RWPE2 (cell line): Measurements from ENCODE around the gene INHBC.

Experiments
- ATAC-seq: fragments of 200-7000 bp; cut with Tn5 transposase; 3 replicates; pipeline ENCODE4 v1.9.1; 2021; ENCODE audit warnings: low read depth
- DNase-seq: peaks from one replicate; pipeline ENCODE4 v3.0.0-alpha.2; 2020; ENCODE audit warnings: low spot score
- H3K27ac ChIP-seq: fragments of 450-650 bp; 2 replicates; pipeline ENCODE4 v1.5.1; 2017; ENCODE audit warnings: mild to moderate bottlenecking; ENCODE audit not compliant: poor library complexity, severe bottlenecking
- H3K27me3 ChIP-seq: fragments of 250-450 bp; sonication (Bioruptor Pico); 2 replicates; pipeline ENCODE4 v1.5.1; 2021; ENCODE audit warnings: mild to moderate bottlenecking, moderate library complexity; ENCODE audit not compliant: insufficient read depth, poor library complexity, severe bottlenecking
- H3K36me3 ChIP-seq: fragments of 250-450 bp; sonication (Bioruptor Pico); 2 replicates; pipeline ENCODE4 v1.5.1; 2020; ENCODE audit warnings: low read depth, mild to moderate bottlenecking, moderate library complexity
- H3K4me1 ChIP-seq: fragments of 250-450 bp; sonication (Bioruptor Pico); 2 replicates; pipeline ENCODE4 v1.5.1; 2021; ENCODE audit warnings: mild to moderate bottlenecking, moderate library complexity; ENCODE audit not compliant: insufficient read depth, poor library complexity, severe bottlenecking
- H3K4me3 ChIP-seq: fragments of 250-450 bp; sonication (Bioruptor Pico); 2 replicates; pipeline ENCODE4 v1.5.1; 2021; ENCODE audit warnings: mild to moderate bottlenecking, moderate library complexity; ENCODE audit not compliant: severe bottlenecking
- H3K9me3 ChIP-seq: fragments of 250-450 bp; sonication (Bioruptor Pico); 2 replicates; pipeline ENCODE4 v1.5.1; 2021; ENCODE audit warnings: mild to moderate bottlenecking, moderate library complexity; ENCODE audit not compliant: severe bottlenecking
- TF ChIP-seq, protein P1 (sequence below): fragments of 450-650 bp; IDR thresholded peaks from one replicate; pipeline ENCODE4 v1.5.1; 2017; ENCODE audit warnings: mild to moderate bottlenecking, moderate library complexity; ENCODE audit not compliant: poor library complexity, severe bottlenecking

Gene INHBC

DNA sequence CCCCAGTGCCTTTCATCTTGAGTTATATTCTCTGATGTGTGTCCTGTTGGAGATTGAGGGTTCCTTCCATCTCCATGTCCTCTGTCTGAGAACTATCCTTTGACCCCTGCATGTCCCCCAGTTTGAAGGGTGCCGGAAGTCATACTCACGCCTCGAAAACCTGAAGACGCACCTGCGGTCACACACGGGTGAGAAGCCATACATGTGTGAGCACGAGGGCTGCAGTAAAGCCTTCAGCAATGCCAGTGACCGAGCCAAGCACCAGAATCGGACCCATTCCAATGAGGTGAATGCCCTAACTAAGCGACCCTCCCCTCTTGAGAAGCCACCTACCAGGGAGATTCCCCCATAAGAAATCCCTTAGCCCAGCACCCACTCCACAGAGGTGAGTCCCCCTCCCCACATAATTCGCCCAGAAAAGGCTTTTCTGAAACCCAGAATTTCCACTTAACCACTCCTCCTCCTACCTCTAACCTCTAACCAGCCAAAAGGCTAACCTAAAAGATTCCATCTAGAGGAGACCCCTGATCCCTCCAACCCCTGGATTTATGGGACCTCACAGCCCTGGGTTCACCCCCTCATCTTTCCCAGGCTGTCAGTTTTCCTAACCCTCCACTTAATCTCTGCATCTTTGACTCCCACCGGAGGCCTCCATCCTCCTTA, 32.8 kb downstream of the INHBC start:
- ATAC-seq (no peak), DNase-seq (no peak)
- no peaks in the 10 kb centered on the region for H3K9me3 ChIP-seq
- no peaks in the 10 kb centered on the region for H3K4me1 ChIP-seq
- TF ChIP-seq, protein P1, sequence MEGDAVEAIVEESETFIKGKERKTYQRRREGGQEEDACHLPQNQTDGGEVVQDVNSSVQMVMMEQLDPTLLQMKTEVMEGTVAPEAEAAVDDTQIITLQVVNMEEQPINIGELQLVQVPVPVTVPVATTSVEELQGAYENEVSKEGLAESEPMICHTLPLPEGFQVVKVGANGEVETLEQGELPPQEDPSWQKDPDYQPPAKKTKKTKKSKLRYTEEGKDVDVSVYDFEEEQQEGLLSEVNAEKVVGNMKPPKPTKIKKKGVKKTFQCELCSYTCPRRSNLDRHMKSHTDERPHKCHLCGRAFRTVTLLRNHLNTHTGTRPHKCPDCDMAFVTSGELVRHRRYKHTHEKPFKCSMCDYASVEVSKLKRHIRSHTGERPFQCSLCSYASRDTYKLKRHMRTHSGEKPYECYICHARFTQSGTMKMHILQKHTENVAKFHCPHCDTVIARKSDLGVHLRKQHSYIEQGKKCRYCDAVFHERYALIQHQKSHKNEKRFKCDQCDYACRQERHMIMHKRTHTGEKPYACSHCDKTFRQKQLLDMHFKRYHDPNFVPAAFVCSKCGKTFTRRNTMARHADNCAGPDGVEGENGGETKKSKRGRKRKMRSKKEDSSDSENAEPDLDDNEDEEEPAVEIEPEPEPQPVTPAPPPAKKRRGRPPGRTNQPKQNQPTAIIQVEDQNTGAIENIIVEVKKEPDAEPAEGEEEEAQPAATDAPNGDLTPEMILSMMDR, result no peak
- H3K36me3 ChIP-seq, result no peaks in the 10 kb centered on the region
- H3K4me3 ChIP-seq, result no peak overlapping the region
- no peak overlapping the region for H3K27ac ChIP-seq
- peaks cover 7% of the 10 kb centered on the region for H3K27me3 ChIP-seq

DNA sequence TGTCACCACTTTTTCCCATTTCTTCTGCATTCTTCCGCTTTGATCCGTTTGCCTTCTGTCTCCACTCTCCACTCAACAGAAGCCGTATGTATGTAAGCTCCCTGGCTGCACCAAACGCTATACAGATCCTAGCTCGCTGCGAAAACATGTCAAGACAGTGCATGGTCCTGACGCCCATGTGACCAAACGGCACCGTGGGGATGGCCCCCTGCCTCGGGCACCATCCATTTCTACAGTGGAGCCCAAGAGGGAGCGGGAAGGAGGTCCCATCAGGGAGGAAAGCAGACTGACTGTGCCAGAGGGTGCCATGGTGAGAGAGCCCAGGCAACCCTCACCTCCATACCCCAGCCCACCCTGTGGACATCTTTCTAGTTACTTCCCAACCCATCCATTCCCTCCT, 33.3 kb downstream of the INHBC start:
- Histone ChIP-seq H3K4me1 (no peaks in the 10 kb centered on the region), H3K27ac (no peak overlapping the region), H3K36me3 (no peaks in the 10 kb centered on the region), H3K27me3 (peaks cover 13% of the 10 kb centered on the region), H3K4me3 (no peak overlapping the region), H3K9me3 (no peaks in the 10 kb centered on the region)
- DNase-seq, result no peak
- ATAC-seq, result no peak
- TF ChIP-seq, protein P1, result no peak

DNA sequence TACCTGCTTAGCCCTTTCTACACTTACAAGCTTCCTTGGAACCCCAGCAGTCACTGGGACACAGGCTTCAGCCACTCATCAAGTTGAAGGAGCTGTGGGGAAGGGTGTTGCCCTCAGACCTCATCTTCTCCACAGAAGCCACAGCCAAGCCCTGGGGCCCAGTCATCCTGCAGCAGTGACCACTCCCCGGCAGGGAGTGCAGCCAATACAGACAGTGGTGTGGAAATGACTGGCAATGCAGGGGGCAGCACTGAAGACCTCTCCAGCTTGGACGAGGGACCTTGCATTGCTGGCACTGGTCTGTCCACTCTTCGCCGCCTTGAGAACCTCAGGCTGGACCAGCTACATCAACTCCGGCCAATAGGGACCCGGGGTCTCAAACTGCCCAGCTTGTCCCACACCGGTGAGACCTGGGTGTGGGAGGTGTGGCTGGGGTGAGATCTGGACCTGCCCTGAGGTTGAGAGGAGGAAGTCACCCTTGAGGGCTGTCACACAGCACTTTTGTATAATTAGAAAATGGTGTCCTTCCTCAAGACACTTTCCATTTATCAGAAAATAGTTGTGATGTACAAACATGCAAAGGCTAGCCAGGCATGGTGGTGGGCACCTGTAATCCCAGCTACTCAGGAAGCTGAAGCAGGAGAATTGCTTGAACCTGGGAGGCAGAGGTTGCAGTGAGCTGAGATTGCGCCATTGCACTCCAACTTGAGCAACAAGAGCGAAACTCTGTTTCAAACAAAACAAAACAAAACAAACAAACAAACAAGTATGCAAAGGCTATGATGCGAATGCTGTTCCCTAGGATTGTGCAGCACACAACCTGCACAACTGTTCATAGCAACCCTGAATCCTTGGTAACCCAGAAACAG, 34.9 kb downstream of the INHBC start:
- DNase-seq (no peak), ATAC-seq (no peak)
- H3K4me1 ChIP-seq, result no peaks in the 10 kb centered on the region
- no peaks in the 10 kb centered on the region for H3K9me3 ChIP-seq
- H3K27ac ChIP-seq, result no peak overlapping the region
- no peak overlapping the region for H3K4me3 ChIP-seq
- no peaks in the 10 kb centered on the region for H3K36me3 ChIP-seq
- peaks cover 29% of the 10 kb centered on the region for H3K27me3 ChIP-seq
- TF ChIP-seq, protein P1, result no peak

DNA sequence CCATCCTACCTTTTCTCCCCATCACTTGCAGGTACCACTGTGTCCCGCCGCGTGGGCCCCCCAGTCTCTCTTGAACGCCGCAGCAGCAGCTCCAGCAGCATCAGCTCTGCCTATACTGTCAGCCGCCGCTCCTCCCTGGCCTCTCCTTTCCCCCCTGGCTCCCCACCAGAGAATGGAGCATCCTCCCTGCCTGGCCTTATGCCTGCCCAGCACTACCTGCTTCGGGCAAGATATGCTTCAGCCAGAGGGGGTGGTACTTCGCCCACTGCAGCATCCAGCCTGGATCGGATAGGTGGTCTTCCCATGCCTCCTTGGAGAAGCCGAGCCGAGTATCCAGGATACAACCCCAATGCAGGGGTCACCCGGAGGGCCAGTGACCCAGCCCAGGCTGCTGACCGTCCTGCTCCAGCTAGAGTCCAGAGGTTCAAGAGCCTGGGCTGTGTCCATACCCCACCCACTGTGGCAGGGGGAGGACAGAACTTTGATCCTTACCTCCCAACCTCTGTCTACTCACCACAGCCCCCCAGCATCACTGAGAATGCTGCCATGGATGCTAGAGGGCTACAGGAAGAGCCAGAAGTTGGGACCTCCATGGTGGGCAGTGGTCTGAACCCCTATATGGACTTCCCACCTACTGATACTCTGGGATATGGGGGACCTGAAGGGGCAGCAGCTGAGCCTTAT, 35.8 kb downstream of the INHBC start:
- no peaks in the 10 kb centered on the region for H3K4me1 ChIP-seq
- no peak overlapping the region for H3K4me3 ChIP-seq
- peaks cover 38% of the 10 kb centered on the region for H3K27me3 ChIP-seq
- H3K27ac ChIP-seq, result no peak overlapping the region
- H3K36me3 ChIP-seq, result no peaks in the 10 kb centered on the region
- DNase-seq (no peak), ATAC-seq (no peak)
- H3K9me3 ChIP-seq, result no peaks in the 10 kb centered on the region
- TF ChIP-seq, protein P1, result no peak
